HEK293 (cell line): ENCODE results near the gene DSG3.
A peak's percentile ranks its signal among the peaks of the same experiment; 100 is the strongest.
"Not testable (repeated sequence)": the region's sequence is repeated elsewhere in the genome, so short reads cannot be mapped to it uniquely, and the experiment has no call there.

Experiments used
- CTCF ChIA-PET: fragments of 350-600 bp; formaldehyde crosslinking; extraction: SDS; loops from one replicate; lab custom pipeline; 2021; ENCODE audit warnings: antibody characterized with exemption; lab: Yijun Ruan, JAX
- POLR2A ChIA-PET: fragments of 300-600 bp; formaldehyde crosslinking; extraction: SDS; loops from one replicate; lab custom pipeline; 2020; ENCODE audit warnings: antibody characterized with exemption, inconsistent platforms; lab: Yijun Ruan, JAX
- H3K27ac ChIP-seq: fragments of 200-500 bp; sonication (Bioruptor generic); 2 replicates; pipeline ENCODE4 v1.5.1; 2014; ENCODE audit warnings: low read depth, low read length, control low read depth, inconsistent platforms; ENCODE audit errors: extremely low read depth
- H3K36me3 ChIP-seq, 2 experiments: fragments of 200-500 bp in 1 of 2; sonication (Bioruptor generic) in 1 of 2; 1 replicate in 1 of 2; 2 replicates in 1 of 2; pipeline ENCODE4 v1.5.1; 2014 to 2017; ENCODE audit warnings: inconsistent platforms in 2 of 2, low read length in 2 of 2; ENCODE audit not compliant: control insufficient read depth in 2 of 2, insufficient read depth in 1 of 2
- H3K4me1 ChIP-seq: fragments of 200-500 bp; sonication (Bioruptor generic); 2 replicates; pipeline ENCODE4 v1.5.1; 2014; ENCODE audit warnings: mild to moderate bottlenecking, low read length, inconsistent platforms; ENCODE audit not compliant: control insufficient read depth, insufficient read depth
- H3K4me3 ChIP-seq: 2 replicates; pipeline ENCODE4 v1.5.1; 2011; ENCODE audit warnings: low read depth, mild to moderate bottlenecking, control low read depth, low read length, moderate library complexity
- H3K9me3 ChIP-seq: fragments of 200-500 bp; sonication (Bioruptor generic); 2 replicates; pipeline ENCODE4 v1.5.1; 2014; ENCODE audit warnings: low read depth, low read length, inconsistent platforms; ENCODE audit not compliant: control insufficient read depth, insufficient read depth
- BCL11A ChIP-seq: fragments of 450-650 bp; formaldehyde crosslinking; IDR thresholded peaks from 2 replicates; pipeline ENCODE4 v1.5.1; 2016; ENCODE audit warnings: low read depth, missing biosample characterization, missing genetic modification characterization
- BCL6B ChIP-seq: fragments of 450-650 bp; formaldehyde crosslinking; IDR thresholded peaks from 2 replicates; pipeline ENCODE4 v1.5.1; 2017; ENCODE audit warnings: missing biosample characterization, missing genetic modification characterization
- OVOL3 ChIP-seq: fragments of 450-650 bp; formaldehyde crosslinking; IDR thresholded peaks from 2 replicates; pipeline ENCODE4 v1.5.1; 2016; ENCODE audit warnings: missing biosample characterization, missing genetic modification characterization
- PRDM1 ChIP-seq: fragments of 450-650 bp; formaldehyde crosslinking; IDR thresholded peaks from 2 replicates; pipeline ENCODE4; 2016; ENCODE audit warnings: missing biosample characterization, missing genetic modification characterization
- REPIN1 ChIP-seq: fragments of 450-650 bp; formaldehyde crosslinking; IDR thresholded peaks from 2 replicates; pipeline ENCODE4 v1.5.1; 2017; ENCODE audit warnings: missing biosample characterization, missing genetic modification characterization, low read depth
- SP3 ChIP-seq: fragments of 450-650 bp; formaldehyde crosslinking; IDR thresholded peaks from 2 replicates; pipeline ENCODE4 v1.5.1; 2016; ENCODE audit warnings: missing biosample characterization, missing genetic modification characterization
- ZBTB1 ChIP-seq: fragments of 450-650 bp; formaldehyde crosslinking; IDR thresholded peaks from 2 replicates; pipeline ENCODE4 v1.5.1; 2016; ENCODE audit warnings: missing biosample characterization, missing genetic modification characterization
- ZBTB48 ChIP-seq: fragments of 450-650 bp; formaldehyde crosslinking; IDR thresholded peaks from 2 replicates; pipeline ENCODE4 v1.5.1; 2016; ENCODE audit warnings: missing biosample characterization, missing genetic modification characterization
- ZNF146 ChIP-seq: fragments of 450-650 bp; formaldehyde crosslinking; IDR thresholded peaks from 2 replicates; pipeline ENCODE4 v1.5.1; 2016; ENCODE audit warnings: missing biosample characterization, missing genetic modification characterization
- ZNF157 ChIP-seq: fragments of 450-650 bp; formaldehyde crosslinking; IDR thresholded peaks from 2 replicates; pipeline ENCODE4 v1.5.1; 2016; ENCODE audit warnings: missing biosample characterization, missing genetic modification characterization
- ZNF174 ChIP-seq: fragments of 450-650 bp; formaldehyde crosslinking; IDR thresholded peaks from 2 replicates; pipeline ENCODE4 v1.5.0; 2017; ENCODE audit warnings: missing biosample characterization, mild to moderate bottlenecking, missing genetic modification characterization
- ZNF391 ChIP-seq: fragments of 450-650 bp; formaldehyde crosslinking; IDR thresholded peaks from 2 replicates; pipeline ENCODE4 v1.5.1; 2016; ENCODE audit warnings: low read depth, missing biosample characterization, missing genetic modification characterization, borderline replicate concordance
- ZNF416 ChIP-seq: fragments of 450-650 bp; formaldehyde crosslinking; IDR thresholded peaks from 2 replicates; pipeline ENCODE4 v1.5.1; 2016; ENCODE audit warnings: missing biosample characterization, missing genetic modification characterization
- ZNF513 ChIP-seq: fragments of 450-650 bp; IDR thresholded peaks from 2 replicates; pipeline ENCODE4 v1.5.1; 2018; ENCODE audit warnings: missing biosample characterization, missing genetic modification characterization
- ZNF654 ChIP-seq: fragments of 450-650 bp; formaldehyde crosslinking; IDR thresholded peaks from 2 replicates; pipeline ENCODE4 v1.5.1; 2016; ENCODE audit warnings: low read depth, missing biosample characterization, missing genetic modification characterization
- TF ChIP-seq, protein P1 (sequence below): fragments of 450-650 bp; formaldehyde crosslinking; IDR thresholded peaks from 2 replicates; pipeline ENCODE4 v1.5.1; 2016; ENCODE audit warnings: missing biosample characterization, missing genetic modification characterization
- TF ChIP-seq, protein P2 (sequence below): fragments of 450-650 bp; formaldehyde crosslinking; IDR thresholded peaks from 2 replicates; pipeline ENCODE4 v1.5.1; 2016; ENCODE audit warnings: missing biosample characterization, missing genetic modification characterization
- TF ChIP-seq, protein P3 (sequence below): fragments of 450-650 bp; formaldehyde crosslinking; IDR thresholded peaks from 2 replicates; pipeline ENCODE4 v1.5.1; 2016; ENCODE audit warnings: missing biosample characterization, missing genetic modification characterization

The DSG3 gene

DNA sequence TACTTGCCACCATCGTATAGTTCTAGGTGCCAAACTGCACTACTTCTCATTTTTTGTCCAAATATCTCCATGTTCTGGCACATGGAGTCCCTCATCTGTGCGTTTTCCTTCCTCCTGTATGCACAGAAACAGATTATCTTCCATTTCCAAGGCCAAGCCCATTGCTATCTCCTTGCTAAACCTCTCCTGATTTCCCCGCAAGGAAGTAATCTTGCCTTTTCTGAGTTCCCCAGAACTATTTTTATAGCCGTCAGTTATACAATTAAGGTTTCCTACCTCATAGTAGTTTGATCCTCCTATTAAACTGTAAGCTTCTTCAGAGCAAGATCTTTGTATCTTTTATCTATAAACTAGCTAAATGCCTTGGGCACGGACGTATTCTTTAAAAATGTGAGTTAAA lies 57.6 kb downstream of the DSG3 start:
- ChIA-PET CTCF (interaction anchor here (3.2 kb wide), 1 partner anchor 81 kb away, joined by 17 read pairs; no protein-coding TSS in a partner anchor), POLR2A (no interaction called here)
- no peaks in the 10 kb centered on the region for H3K4me1 ChIP-seq
- TF ChIP-seq, protein P1, sequence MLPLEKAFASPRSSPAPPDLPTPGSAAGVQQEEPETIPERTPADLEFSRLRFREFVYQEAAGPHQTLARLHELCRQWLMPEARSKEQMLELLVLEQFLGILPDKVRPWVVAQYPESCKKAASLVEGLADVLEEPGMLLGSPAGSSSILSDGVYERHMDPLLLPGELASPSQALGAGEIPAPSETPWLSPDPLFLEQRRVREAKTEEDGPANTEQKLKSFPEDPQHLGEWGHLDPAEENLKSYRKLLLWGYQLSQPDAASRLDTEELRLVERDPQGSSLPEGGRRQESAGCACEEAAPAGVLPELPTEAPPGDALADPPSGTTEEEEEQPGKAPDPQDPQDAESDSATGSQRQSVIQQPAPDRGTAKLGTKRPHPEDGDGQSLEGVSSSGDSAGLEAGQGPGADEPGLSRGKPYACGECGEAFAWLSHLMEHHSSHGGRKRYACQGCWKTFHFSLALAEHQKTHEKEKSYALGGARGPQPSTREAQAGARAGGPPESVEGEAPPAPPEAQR (tag by site-specific recombination), result no peak
- TF ChIP-seq BCL11A (no peak), PRDM1 (no peak), OVOL3 (tag by site-specific recombination) (no peak), ZNF513 (no peak), SP3 (tag by site-specific recombination) (no peak), REPIN1 (tag by site-specific recombination) (no peak), ZNF416 (tag by site-specific recombination) (no peak), ZNF391 (tag by site-specific recombination) (no peak), ZBTB48 (no peak), ZNF654 (tag by site-specific recombination) (no peak), ZNF174 (no peak)
- no peak overlapping the region for H3K4me3 ChIP-seq
- H3K9me3 ChIP-seq, result no peaks in the 10 kb centered on the region
- H3K27ac ChIP-seq, result no peak overlapping the region
- H3K36me3 ChIP-seq, result peaks cover 0 to 7% of the 10 kb centered on the region in 2 experiments; a peak in 1 of 3 replicates

DNA sequence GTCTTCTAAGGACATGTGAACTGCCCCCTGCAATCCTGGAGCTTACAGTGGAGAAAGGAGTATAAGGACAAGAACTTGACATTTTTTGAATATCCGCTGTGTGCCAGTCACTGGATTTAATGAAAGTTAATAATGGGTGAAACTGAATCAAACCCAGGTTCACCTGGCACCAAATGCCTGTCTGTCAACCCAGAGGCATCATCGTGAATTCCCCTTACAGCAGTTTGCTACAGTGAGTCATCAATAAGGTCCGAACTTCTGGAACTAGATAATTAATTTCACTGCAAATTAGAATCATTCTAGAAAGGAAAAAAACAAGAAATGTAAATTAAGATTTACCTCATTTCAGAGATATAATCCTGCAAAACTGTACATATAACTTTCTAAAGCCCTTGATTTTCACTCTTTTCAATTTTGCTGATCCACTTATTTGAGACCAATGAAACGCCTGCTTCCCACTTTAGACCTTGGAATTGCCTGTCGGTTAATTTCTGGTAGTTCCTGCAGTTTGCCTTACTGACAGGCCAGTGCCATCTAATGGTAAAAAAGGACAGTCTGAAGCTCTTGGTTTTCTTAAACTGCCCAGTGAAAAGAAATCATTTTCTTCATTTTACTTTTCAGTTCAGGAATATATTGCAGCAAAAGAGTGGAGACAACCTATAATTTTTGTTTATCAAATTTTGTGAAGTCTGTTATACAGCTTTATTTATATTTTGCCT lies 58.6 kb downstream of the DSG3 start:
- H3K36me3 ChIP-seq, result peaks cover 0 to 4% of the 10 kb centered on the region in 2 experiments; a peak in 1 of 3 replicates
- POLR2A ChIA-PET, result no interaction called here
- H3K27ac ChIP-seq, result no peak overlapping the region
- peaks cover 3% of the 10 kb centered on the region; the same call in 1 of the 2 replicates for H3K4me1 ChIP-seq
- CTCF ChIA-PET, result interaction anchor here (0.6 to 3.2 kb wide), 4 partner anchors 14 to 655 kb away, joined by 3 to 17 read pairs (median 3); no protein-coding TSS in a partner anchor
- TF ChIP-seq PRDM1, result peak; percentile 76
- TF ChIP-seq ZNF157 (tag by site-specific recombination), result no peak
- H3K9me3 ChIP-seq, result no peaks in the 10 kb centered on the region
- no peak overlapping the region for H3K4me3 ChIP-seq

DNA sequence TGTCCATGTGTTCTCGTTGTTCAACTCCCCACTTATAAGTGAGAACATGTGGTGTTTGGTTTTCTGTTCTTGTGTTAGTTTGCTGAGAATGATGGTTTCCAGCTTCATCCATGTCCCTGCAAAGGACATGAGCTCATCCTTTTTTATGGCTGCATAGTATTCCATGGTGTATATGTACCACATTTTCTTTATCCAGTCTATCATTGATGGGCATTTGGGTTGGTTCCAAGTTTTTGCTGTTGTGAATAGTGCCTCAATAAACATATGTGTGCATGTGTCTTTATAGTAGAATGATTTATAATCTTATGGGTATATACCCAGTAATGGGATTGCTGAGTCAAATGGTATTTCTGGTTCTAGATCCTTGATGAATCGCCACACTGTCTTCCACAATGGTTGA lies 59.6 kb downstream of the DSG3 start:
- H3K4me1 ChIP-seq, H3K27ac ChIP-seq, H3K9me3 ChIP-seq, H3K36me3 ChIP-seq, POLR2A ChIA-PET, H3K4me3 ChIP-seq: not testable (repeated sequence)
- CTCF ChIA-PET, result interaction anchor here (0.9 to 3.2 kb wide), 3 partner anchors 15 to 260 kb away, joined by 3 to 17 read pairs (median 3); no protein-coding TSS in a partner anchor
- peak; percentile 77 for TF ChIP-seq ZNF146 (tag by site-specific recombination)
- TF ChIP-seq, protein P2, sequence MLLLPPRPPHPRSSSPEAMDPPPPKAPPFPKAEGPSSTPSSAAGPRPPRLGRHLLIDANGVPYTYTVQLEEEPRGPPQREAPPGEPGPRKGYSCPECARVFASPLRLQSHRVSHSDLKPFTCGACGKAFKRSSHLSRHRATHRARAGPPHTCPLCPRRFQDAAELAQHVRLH, result peak; percentile 14; the same call in 1 of the 2 replicates

GRCh38 chr18:31508781-31509180 lies 61.2 kb downstream of the DSG3 start:
- H3K27ac ChIP-seq, result no peak overlapping the region
- H3K4me1 ChIP-seq, result peaks cover 3% of the 10 kb centered on the region; the same call in 1 of the 2 replicates
- peaks cover 0 to 4% of the 10 kb centered on the region in 2 experiments; a peak in 1 of 3 replicates for H3K36me3 ChIP-seq
- no peaks in the 10 kb centered on the region for H3K9me3 ChIP-seq
- POLR2A ChIA-PET, result no interaction called here
- H3K4me3 ChIP-seq, result no peak overlapping the region
- TF ChIP-seq, protein P3, sequence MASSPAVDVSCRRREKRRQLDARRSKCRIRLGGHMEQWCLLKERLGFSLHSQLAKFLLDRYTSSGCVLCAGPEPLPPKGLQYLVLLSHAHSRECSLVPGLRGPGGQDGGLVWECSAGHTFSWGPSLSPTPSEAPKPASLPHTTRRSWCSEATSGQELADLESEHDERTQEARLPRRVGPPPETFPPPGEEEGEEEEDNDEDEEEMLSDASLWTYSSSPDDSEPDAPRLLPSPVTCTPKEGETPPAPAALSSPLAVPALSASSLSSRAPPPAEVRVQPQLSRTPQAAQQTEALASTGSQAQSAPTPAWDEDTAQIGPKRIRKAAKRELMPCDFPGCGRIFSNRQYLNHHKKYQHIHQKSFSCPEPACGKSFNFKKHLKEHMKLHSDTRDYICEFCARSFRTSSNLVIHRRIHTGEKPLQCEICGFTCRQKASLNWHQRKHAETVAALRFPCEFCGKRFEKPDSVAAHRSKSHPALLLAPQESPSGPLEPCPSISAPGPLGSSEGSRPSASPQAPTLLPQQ, result peak; percentile 25; the same call in 1 of the 2 replicates
- TF ChIP-seq BCL6B (no peak), ZBTB1 (no peak)
- TF ChIP-seq, all 188 proteins: peak for 1
- CTCF ChIA-PET, result interaction anchor here (0.6 to 1.4 kb wide), 4 partner anchors 9 to 496 kb away, joined by 3 to 6 read pairs (median 3); no protein-coding TSS in a partner anchor
